ENCODE measurements around the gene CYB5A.

CYB5A gene

DNA sequence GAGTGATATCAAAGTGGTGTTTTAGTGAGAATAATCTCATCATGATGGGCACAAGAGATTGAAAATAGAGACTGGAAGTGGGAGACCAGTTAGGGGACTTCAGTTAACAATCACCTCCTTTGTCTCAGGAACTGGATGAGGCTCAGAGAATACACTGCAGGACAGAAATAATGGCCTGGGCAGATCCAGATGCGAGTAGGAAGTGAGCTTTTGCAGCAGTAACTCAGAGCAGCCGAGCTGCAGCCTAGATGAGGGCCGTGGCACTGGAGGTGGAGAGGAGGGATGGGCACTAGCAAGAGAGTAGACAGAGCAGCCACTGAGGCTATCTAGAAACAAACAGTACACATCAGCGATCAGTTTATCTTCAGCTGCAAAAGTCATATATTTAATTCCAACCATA lies 48.6 kb downstream of the CYB5A start:
- no peak for DNase-seq (ENCODE audit: low spot score)

DNA sequence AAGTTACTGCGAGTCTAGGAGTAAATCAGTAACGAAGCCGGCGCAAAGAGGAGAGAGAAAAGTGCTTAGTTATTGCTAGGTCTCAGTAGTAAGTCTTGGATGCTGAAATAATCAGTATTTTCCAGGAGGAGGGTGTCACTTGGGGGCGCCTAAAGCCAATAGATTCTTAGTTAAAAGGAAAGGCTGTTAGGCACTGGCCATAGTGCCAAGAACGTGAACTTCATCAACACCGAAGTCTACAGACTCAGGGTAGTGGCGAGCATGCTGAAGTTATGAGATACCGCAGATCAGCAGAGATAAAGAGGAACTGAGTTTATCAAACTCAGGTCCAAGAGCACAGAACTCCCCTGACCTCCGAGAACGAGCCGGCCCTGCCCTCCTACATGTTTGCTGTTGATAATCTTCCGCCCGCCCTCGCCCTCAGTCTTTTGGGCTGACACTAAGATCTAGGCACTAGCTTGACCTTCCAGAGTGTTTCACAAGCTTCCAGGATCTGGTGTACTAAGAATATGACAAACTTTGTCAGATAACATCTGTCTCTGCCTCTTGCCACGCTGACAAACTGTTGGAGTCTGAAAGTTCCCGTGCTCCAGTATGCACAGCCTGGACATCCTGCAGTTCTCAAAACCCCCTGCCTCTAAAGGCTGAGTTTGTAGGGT lies 49.2 kb downstream of the CYB5A start:
- no peak for DNase-seq (ENCODE audit: low spot score)

DNA sequence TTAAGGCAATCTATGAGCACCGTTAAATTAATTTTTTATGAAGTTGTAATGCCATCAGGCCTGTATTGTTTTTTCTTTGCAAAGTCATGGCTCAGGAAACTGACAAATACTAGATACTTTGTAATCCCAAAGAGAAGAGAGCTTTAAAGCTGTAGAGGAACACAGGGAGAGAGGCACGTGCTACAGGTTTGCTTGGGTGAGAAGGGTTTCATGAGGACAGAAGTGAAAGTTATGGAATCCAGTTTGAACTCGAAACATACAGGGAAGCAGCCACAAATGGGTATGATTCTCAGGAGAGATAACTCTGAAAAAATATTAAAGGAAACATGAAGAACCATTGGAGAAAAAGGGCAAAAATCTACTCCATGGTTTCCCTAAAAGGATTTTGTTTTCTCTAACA lies 49.8 kb downstream of the CYB5A start:
- DNase-seq (ENCODE audit: low spot score) = no peak

DNA sequence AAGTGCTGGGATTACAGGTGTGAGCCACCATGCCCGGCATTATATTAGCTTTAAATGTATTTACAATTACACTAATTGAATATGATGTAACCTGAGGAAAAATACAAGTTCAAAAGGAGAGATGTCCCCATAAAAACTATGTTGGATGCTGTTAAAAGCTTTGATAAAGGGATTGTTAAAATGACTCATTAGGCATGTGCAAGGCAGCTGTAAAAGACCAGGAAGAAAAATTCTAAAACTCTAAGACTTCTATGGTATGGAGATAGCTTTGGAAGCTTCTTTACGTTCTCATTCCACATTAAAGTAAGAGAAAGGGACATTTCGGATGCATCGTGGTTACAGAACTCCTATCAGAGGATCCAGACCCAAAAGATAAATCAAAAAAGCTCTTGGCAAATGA lies 50.3 kb downstream of the CYB5A start:
- no peak for DNase-seq (ENCODE audit: low spot score)

DNA sequence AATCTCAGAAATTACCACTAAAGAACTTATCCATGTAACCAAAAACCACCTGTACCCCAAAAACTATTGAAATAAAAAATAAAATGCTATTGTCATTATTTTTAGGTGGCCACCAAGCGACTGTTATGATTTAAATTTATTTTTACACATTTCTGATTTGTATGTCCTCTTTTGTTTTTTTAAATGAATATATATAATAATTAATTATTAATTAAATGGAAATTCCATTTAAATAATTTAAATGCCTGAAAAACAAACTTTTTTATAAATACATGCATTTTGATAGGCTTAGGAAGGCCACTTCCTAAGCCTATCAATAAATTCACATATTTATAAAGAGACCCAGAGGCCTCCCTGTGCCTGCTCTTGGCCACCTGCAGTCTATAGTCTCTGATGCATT lies 52.2 kb downstream of the CYB5A start:
- no peak for DNase-seq (ENCODE audit: low spot score)

DNA sequence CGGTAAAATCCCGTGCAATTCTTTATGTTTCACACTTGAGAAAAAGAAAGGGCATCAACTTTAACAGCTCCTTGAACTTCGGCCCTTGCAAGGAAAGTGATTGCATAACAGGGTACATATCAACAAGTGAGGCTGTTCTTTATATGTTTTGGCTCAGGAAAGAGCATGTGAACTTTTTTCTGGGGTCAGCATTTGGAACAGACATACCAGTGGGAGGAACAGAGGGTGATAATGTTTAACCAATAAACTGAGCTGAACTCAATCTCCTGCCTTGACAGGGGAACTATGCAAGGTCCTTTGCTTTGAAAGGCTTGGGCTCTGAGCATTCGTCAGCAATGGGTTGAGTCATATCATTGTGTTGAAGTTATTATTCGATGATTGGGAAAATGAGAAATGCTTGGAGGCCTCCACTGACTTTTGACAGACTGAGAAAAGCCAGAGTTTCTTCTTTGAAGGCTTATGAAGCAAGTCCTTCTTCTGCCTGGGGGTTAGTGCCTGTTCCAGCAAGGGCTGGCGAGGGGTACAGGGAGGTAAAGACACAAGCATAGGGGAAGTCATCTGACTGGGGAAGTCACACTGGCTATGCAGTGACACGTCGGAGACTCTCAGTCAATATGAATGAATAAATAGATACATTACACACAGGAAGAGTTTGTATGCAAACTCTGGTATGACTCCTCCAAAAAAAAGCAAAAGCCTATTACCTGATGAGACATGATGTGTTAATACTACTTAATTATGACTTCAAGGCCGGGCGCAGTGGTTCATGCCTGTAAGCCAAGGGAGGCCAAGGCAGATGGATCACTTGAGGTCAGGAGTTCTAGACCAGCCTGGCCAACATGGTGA lies 57.2 kb downstream of the CYB5A start:
- DNase-seq (ENCODE audit: low spot score) = no peak

DNA sequence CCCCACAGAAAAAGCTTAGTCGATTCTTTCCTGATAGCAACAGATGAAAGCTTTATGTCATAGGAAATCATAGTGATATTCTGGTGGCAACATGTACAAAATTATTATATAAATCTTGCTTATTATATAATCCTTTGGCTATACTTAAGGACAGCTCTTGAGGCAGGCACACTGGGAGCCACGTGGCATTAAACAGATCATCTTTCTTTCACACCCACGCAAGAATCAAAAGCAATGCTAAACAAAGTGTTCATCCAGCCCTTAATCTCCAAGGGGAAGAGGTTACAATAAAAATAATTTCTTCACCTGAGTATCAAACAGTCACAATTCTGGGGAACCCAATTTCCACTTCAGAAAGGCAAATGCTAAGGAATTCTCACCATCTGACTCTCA lies 57.8 kb downstream of the CYB5A start:
- DNase-seq (ENCODE audit: low spot score) = no peak

DNA sequence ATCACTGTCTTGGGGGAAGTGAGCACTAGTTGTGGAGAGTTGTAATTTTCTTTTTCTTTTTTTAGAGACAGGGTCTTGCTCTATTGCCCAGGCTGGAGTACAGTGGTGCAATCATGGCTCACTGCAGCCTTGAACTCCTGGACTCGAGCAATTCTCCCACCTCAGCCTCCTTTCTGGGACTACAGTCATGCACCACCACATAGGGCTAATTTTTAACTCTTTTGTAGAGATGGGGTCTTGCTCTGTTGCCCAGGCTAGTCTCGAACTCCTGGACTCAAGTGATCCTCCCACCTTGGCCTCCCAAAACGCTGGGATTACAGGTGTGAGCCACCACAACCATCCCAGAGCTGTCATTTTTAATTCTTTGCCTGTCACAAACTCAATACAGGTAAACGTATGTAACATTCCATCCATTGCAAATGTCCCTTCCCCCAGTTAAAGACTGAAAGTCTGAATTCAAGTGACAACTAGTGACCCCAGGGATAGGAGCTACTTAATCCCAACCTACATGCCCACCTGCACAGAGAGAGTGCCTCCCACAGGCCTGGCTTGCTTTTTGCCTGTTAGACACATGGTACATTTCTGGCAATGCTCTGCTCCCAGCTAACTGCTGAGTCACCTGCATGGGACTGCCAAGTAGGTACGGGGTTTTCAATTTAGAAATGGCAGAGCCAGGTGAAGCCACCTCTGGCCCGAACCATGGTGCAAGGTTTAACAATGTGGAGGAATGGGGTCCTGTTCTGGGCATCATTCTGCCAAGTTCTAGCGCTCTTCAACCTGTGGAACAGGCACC lies 60.6 kb downstream of the CYB5A start:
- DNase-seq (ENCODE audit: low spot score) = no peak

DNA sequence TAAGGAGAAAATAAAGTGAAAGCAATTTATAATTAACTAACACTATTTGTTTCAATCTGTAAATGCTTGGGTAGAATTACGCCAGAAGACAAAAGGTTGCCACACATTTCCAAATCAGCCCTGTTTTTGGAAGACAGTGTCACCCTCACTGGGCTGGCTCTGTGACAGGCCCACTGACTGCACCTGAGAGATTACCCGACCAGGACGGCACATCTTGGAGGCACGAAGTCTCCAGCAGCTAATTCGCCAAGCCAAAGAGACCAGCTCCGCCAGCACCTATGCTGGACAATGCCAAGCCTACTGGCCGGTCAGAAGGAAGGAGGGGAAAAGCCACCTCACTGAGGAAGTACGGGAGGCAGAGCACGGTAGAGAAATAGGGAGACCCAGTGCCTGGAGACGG lies 61.9 kb downstream of the CYB5A start:
- DNase-seq (ENCODE audit: low spot score) = no peak

DNA sequence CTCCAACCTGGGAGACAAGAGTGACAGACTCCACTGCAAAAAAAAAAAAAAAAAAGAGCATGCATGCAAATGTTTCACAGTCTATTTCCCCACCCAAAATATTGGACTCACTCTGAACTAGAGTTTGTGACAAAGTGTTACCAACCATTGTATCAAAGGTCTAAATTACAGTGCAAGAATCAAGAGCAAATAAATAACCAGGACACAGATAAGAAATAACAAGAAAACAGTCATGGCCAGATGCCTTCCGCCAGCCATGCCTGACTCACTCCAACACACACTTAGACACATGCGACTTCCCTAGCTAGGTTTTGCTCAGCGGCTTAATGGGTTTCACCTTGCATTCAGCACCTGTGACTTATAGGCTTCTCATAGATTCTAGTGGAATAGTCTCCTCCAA lies 62.8 kb downstream of the CYB5A start:
- no peak for DNase-seq (ENCODE audit: low spot score)

DNA sequence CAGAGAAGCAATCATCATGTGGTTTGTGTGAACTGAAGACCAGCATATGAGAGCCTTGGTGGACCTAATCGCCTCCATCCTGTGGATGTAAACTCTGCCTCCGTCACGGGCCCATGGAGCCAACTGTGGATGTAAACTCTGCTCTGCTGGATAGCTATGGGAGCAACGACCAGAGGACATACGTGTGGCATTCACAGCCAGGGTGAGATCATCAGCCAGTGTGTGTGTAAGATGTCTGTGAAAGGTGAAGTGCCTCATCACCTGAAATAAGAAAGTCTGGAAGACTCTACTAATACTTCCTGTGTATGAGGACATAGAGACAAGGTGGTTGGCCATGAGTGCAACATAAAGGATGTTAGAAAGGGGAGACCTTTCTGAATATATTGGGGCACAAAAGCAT lies 63.5 kb downstream of the CYB5A start:
- DNase-seq (ENCODE audit: low spot score) = no peak

DNA sequence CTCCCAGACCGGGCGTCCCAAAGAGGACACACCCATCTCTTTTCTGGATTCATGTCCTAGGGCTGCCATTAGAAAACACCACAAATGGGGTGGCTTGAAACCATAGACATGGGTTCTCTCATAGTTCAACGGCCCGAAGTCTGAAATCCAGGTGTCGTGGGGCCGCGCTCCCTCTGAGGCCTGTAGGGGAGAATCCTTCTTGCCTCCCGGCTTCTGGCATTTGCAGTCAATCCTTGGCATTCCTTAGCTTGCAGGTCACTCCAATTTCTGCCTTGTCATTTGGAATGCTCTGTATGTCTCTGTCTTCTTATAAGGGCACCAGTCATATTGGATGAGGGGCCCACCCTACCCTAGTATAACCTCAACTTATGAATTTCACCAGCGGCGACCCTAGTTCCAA lies 65.1 kb downstream of the CYB5A start:
- DNase-seq (ENCODE audit: low spot score) = no peak

DNA sequence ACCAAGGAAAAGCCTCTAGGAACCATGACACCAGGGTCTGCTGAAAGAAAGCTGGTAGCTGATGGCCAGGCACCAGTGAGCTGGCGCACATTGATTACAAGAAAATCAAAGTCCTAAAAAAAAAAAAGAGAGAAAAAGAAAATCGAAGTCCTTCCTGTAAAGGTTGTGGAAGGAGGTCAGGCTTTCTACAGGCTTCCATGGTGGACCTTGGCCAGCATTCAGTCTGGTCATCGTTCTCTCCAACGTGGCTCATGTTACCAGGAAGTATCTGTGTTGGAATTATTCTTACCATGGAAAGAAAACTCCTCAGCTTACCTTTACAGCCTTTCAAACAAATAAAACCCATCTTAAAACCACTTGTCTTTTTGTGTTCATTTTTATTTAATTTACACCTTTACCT lies 65.6 kb downstream of the CYB5A start:
- DNase-seq (ENCODE audit: low spot score) = no peak

DNA sequence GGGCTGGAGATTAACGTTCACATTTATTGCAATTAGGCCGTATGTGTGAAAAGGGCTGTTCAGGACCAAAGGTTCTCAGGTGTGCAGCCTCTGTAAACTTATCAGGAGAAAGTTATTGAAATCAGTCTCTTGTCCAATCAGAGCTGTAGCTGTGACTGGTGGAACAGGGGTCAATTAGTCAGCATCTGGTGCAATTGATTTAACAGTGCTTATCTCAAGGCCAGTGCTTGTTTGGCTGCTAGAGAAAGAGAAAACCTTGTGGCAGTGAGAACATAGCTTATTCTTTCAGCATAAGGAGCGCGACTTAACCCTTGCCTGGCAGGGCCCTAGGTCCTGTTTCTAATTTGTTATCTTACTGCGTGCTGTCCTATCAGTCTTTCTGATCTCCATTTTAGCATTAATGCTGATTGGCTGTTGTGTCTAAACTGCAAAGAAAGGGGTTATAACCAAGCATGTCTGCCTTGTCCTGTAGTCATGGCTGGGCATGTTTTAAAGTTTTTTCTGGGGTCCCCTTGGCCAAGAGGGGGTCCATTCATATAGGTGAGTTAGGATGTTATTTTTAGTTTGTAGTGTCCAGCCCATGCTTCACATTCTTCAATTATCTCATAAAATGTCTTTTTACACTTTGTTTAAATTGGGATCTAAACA lies 66.4 kb downstream of the CYB5A start:
- no peak for DNase-seq (ENCODE audit: low spot score)

DNA sequence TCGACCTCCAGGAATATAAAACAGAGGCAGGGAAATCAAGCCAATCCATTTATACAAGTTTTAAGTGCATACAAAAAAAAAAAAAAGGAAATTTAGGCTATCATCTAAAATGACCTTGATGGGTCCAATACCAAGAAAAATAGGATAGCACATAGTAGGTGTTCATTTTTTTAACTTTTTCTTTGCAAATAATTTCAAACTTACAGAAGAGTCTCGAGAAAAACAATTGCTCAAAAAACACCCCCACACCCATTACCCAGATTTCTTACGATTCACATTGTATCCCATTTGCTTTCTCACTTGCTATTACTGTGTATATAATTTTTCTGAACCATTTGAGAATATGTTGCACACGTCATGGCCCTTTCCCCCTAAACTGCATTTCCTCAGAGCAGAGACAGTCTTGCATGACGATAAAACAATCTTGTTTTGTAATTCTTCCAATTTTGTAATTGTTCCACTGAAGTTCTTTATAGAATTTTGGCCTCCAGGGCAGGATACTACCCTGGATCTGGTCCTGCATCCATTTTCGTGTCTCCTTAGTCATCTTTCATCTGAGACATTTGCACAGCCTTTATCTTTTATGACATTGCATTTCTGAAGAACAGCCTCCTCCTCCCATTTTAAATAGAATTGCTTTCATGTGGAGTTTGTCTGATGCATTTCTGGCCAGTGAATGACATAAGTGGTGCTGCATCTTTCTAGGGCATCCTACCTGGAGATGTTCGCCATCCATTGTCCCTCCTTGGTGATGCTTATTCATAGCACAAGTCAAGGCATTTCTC lies 68.9 kb downstream of the CYB5A start:
- DNase-seq (ENCODE audit: low spot score) = no peak

DNA sequence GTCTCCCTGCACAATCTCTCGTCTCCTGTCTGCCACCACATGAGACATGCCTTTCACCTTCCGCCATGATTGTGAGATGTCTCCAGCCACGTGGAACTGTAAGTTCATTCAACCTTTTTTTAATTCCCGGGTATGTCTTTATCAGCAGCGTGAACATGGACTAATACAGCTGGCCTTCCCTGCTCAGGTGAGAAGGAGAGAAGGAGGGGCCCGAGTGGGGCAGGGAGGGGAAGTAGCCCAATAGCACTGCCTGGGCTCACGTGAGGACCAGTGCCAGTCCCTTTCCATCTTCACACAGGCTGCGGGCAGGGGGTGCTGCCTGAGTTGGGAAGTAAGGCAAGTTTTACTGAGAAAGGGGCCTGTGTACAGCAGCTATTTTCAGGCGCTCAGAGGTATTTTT lies 70.7 kb downstream of the CYB5A start:
- no peak for DNase-seq (ENCODE audit: low spot score)

DNA sequence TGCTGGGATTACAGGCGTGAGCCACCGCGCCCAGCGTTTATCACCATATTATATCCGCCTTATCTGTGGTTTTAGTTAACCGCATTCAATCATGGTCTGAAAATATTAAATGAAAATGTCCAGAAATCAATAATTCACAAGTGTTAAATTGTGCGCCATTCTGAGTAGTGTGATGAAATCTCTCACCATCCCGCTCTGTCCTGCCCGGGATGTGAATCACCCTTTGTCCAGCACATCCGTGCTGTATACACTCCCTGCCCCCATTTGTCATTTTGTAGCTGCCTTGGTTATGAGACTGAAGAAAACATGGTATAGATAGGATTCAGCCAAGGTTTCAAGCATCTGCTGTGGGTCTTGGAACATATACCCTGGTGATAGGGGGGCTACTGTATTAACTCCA lies 72.7 kb downstream of the CYB5A start:
- DNase-seq (ENCODE audit: low spot score) = no peak

DNA sequence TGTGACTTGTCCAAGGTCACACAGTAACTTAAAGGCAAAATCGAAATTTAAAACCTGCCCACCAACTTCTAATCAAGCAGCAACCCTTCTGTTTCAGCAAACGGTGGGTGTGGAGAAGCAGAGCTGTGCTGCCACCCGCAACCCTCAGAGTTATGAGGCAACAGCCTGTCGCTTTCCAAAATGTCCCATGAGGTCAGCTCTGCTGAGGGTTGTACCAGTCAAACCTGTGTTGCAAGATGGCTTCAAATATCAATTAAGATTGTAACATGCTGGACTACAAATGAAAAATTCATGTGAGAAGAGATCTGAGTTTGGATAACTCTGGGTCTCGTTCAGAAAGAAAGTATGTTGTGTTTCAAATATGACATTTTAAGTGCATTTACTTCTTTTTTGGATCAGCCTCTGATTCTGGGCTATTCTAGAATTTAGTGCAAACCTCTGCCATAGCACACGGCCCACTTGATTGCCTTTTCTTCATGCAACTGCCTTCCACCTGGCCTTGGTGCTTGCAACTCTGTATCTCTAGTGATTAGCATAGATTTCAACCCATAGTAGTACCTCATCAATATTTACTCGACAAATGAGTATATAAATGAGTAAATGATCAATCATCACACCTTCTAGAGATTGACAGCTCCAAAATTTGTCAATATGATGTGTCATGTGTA lies 74.2 kb downstream of the CYB5A start:
- DNase-seq (ENCODE audit: low spot score) = no peak

DNA sequence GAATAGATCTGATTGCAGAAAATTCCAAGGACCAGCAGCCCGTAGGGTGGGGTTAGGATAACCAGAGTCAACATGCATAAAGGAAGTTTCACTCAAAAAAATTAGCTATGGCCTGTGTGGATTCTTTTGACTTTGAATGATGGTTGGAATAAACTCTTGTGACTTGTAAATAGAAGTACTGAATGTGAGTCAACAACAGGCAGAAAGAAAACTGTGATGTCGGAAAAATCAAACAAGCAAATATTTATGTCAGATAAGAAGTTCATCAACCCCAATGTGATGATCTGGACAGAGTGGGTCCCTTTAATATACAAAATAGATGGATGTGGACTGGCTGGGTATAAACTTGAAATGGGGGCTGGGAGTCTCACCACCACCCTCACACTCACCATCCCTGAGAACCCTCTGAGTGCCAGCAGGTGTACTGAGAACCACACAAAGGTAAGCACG lies 75.1 kb downstream of the CYB5A start:
- DNase-seq (ENCODE audit: low spot score) = no peak

DNA sequence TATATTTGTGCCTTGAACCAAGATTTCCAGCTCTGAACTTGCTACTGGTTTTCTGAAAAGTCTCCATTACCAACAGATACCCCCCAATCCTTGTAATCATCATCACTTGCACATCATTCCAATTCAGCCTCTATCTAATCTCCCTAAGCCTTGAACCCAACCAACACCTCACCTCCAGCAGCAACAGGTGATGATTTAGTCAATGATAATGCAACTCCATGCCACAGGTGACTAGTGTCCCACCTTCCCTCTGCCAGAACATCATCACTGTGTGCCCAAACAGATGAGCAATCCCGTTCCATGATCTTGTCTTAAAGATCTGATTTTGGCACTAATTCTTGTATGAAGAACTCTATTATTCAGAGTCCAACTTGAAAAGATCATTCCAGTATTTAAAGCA lies 75.9 kb downstream of the CYB5A start:
- DNase-seq (ENCODE audit: low spot score) = no peak

DNA sequence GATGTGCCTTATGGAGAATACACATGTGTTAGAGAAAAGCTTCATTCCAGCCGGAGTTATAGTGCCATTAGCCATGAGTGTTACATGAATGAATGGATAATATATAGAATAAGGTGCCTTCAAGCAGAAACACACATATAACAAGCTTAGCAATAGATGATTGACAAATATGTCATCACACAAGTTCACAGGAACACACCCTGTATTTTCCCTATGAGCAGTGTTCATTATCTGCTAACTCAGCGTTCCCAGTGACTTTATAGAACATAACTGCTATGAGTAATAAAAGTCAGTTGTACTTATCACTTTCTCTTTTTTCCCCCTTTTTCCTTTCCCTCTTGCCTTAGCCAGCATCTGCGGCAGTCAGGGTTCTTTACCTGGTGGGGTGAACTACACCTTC lies 78.3 kb downstream of the CYB5A start:
- DNase-seq (ENCODE audit: low spot score) = no peak
